HL-60/S4 treated with retinoic acid at 250 ng/mL for 4 days and 3 days (cell line): ENCODE data around the gene CDAN1.
"Not testable (repeated sequence)": the region's sequence is repeated elsewhere in the genome, so short reads cannot be mapped to it uniquely, and the experiment has no call there.

Experiments used
- in situ Hi-C: fragments of 300-500 bp; cut with MboI; formaldehyde crosslinking; loops from 2 replicates; pipeline ENCODE4 v1.7.0; 2022; ENCODE audit warnings: low sequenced_read_pairs

Gene CDAN1, protein sequence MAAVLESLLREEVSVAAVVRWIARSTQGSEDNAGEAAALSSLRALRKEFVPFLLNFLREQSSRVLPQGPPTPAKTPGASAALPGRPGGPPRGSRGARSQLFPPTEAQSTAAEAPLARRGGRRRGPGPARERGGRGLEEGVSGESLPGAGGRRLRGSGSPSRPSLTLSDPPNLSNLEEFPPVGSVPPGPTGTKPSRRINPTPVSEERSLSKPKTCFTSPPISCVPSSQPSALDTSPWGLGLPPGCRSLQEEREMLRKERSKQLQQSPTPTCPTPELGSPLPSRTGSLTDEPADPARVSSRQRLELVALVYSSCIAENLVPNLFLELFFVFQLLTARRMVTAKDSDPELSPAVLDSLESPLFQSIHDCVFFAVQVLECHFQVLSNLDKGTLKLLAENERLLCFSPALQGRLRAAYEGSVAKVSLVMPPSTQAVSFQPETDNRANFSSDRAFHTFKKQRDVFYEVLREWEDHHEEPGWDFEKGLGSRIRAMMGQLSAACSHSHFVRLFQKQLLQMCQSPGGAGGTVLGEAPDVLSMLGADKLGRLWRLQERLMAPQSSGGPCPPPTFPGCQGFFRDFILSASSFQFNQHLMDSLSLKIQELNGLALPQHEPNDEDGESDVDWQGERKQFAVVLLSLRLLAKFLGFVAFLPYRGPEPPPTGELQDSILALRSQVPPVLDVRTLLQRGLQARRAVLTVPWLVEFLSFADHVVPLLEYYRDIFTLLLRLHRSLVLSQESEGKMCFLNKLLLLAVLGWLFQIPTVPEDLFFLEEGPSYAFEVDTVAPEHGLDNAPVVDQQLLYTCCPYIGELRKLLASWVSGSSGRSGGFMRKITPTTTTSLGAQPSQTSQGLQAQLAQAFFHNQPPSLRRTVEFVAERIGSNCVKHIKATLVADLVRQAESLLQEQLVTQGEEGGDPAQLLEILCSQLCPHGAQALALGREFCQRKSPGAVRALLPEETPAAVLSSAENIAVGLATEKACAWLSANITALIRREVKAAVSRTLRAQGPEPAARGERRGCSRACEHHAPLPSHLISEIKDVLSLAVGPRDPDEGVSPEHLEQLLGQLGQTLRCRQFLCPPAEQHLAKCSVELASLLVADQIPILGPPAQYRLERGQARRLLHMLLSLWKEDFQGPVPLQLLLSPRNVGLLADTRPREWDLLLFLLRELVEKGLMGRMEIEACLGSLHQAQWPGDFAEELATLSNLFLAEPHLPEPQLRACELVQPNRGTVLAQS

GRCh38 chr15:42736793-42737528, at the start of gene CDAN1:
CDAN1 (minus strand) TSS chr15:42737128; CDS start chr15:42737102, 26 bp downstream.
- in situ Hi-C loops: no loop called here

- in situ Hi-C loops: no loop called here
Observed at GRCh38 chr15:42785569-42785968, 48.6 kb upstream of the CDAN1 start.

DNA sequence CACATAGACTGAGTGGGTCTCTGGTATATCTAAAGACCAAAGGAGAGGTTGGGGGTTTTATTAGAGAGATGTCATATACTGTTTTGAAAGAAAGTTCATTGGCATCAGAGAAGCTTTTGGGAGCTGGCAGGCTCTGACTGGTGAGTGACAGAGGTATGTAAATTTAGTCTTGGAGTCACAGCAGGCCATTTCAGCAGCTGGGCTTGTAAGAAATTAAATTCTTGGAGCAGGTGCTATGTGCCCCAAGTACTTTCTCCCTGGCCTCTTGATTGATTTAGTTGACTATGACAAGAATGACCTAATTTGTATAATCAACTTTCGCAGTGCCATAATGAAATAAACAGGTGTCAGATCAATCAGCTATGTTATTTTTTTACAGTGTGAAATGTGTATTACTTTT, 47.8 kb upstream of the CDAN1 start:
- in situ Hi-C loops: no loop called here

- in situ Hi-C loops: no loop called here
Observed at GRCh38 chr15:42782716-42783115, 45.8 kb upstream of the CDAN1 start.

GRCh38 chr15:42775416-42775815, 38.5 kb upstream of the CDAN1 start:
- in situ Hi-C loops: no loop called here

DNA sequence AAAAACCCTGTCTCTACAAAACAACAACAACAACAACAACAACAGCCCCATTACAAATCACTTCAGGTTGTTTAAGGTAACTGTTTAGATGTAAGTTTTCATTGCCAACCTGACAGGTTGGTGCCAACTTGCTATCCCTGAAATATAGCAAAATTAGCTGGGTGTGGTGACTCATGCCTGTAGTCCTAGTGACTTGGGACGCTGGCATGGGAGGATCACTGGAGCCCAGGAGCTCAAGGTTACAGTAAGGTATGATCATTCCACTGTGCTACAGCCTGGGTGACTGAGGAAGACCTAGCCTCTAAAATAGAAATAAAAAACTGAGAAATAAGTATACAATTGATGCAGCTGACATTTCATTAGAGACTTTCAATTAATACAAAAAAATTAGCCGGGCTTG, 36.0 kb upstream of the CDAN1 start:
- in situ Hi-C loops: no loop called here

GRCh38 chr15:42772144-42772543, 35.2 kb upstream of the CDAN1 start:
- in situ Hi-C loops: no loop called here

DNA sequence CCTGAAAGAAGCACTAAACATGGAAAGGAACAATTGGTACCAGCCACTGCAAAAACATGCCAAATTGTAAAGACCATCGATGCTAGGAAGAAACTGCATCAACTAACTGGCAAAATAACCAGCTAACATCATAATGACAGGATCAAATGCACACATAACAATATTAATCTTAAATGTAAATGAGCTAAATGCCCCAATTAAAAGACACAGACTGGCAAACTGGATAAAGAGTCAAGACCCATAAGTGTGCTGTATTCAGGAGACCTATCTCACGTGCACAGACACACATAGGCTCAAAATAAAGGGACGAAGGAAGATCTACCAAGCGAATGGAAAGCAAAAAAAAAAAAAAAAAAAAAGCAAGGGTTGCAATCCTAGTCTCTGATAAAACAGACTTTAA, 29.2 kb upstream of the CDAN1 start:
- in situ Hi-C loops: not testable (repeated sequence)

DNA sequence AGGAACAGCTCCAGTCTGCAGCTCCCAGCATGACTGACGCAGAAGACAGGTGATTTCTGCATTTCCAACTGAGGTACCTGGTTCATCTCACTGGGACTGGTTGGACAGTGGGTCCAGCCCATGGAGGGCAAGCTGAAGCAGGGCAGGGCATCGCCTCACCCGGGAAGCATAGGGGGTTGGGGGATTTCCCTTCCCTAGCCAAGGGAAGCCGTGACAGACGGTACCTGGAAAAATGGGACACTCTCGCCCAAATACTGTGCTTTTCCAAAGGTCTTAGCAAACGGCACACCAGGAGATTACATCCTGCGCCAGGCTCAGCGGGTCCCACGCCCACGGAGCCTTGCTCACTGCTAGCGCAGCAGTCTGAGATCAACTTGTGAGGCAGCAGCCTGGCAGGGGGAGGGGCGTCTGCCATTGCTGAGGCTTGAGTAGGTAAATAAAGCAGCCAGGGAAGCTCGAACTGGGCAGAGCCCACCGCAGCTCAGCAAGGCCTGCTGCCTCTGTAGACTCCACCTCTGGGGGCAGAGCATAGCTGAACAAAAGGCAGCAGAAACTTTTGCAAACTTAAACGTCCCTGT, 27.3 kb upstream of the CDAN1 start:
- in situ Hi-C loops: not testable (repeated sequence)

- in situ Hi-C loops: not testable (repeated sequence)
Observed at GRCh38 chr15:42761813-42762212, 24.9 kb upstream of the CDAN1 start.

GRCh38 chr15:42760759-42761158, 23.8 kb upstream of the CDAN1 start:
- in situ Hi-C loops: no loop called here

- in situ Hi-C loops: no loop called here
Observed at GRCh38 chr15:42759093-42759492, 22.2 kb upstream of the CDAN1 start.

DNA sequence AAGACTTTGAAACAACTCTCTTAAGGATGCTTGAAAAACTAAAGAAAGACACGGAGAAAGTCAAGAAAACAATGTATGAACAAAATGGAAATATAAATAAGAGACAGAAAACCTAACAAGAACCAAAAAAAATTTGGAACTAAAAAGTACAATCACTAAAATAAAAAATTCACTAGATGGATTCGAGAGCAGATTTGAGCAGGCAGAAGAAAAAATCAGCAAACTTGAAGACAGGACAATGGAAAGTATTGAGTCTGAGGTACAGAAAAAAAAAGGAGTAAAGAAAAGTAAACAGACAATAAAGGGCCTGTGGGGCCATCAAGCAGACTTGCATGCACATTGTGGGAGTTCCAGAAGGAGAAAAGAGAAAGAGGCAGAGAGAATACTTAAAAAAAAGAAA, 13.4 kb upstream of the CDAN1 start:
- in situ Hi-C loops: no loop called here

- in situ Hi-C loops: no loop called here
Observed at GRCh38 chr15:42749266-42749665, 12.3 kb upstream of the CDAN1 start.

DNA sequence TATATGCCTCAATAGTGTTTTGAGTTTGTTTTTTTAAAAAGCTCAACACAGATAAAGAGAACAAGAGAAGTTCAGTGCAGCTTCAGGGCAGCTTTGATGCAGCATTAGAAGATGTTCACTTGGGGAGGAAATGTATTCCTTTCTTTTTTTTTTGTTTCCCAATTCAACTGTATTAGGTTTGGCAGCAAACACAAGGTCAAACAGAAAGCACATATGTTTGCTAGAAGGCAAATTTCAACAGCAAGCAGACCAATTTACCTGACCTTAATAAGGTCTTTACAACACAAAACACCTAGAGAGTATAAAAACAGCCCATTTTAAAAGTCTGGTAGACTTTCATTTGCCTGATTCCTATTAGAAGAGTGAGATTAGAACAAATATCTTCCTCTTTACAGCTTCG, 7.3 kb upstream of the CDAN1 start:
- in situ Hi-C loops: no loop called here

- in situ Hi-C loops: no loop called here
Observed at GRCh38 chr15:42742149-42742548, 5.2 kb upstream of the CDAN1 start.

DNA sequence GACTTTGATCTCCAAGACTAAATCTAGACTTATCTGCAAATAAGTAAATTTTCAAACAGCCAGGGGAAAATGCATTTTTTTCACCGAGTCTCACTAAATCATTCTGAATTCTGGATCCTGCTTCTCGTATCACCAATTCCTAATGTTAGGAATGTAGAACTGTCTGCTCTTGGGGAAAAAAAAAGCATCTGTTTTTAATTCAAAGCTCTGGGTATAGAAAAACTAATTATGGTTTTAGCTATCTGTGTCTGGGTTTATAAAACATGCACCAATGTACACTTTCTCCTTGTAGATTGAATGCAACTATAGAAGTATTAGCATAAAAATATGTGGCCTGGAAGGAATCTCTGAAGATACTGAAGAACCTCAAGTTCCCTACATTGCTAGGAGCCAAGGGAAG, 4.8 kb upstream of the CDAN1 start:
- in situ Hi-C loops: no loop called here

DNA sequence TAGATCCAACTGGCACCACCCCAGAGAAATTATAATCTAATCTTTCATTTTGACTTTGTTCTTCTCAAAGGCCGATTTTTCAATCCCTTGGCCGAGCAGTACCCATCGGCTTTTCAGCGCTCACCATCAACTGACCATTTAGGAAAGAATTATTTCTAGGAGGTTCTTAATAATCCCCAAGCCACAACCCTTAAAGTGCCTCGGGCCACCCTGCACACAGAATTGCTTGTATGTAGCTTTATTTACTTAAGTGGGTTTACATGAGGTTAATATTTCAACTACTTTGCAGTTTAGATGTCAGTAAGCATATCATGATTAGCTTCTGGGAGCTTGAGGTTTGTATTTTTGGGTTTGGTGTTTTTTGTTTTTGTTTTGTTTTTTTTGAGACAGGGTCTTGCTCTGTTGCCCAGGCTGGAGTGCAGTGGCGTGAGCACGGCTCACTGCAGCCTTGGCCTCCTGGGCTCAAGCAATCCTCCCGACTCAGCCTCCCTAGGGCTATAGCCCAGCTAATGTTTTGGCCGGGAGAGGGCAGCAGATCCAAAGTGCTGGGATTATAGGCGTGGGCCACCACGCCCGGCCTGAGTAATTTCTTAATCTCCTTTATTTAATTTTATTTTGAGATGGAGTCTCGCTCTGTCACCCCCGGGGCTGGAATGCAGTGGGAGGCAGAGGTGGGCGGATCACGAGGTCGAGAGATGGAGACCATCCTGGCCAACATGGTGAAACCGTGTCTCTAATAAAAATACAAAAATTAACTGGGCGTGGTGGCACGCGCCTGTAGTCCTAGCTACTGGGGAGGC, 801 bp upstream of the CDAN1 start:
- in situ Hi-C loops: no loop called here

- in situ Hi-C loops: no loop called here
Observed at GRCh38 chr15:42736178-42736792, 643 bp downstream of the CDAN1 start.
